T-helper 9 cell (primary cell): ENCODE data around the gene HM13.
A peak's percentile ranks its signal among the peaks of the same experiment; 100 is the strongest.
"Not testable (repeated sequence)": the region's sequence is repeated elsewhere in the genome, so short reads cannot be mapped to it uniquely, and the experiment has no call there.

Experiments used
- DNase-seq: peaks from one replicate; pipeline ENCODE4 v3.0.0-alpha.2; 2020

HM13 gene

GRCh38 chr20:31568041-31568731, 53.9 kb downstream of the HM13 start:
- no peak for DNase-seq

GRCh38 chr20:31568773-31569162, 54.5 kb downstream of the HM13 start:
- no peak for DNase-seq

DNA sequence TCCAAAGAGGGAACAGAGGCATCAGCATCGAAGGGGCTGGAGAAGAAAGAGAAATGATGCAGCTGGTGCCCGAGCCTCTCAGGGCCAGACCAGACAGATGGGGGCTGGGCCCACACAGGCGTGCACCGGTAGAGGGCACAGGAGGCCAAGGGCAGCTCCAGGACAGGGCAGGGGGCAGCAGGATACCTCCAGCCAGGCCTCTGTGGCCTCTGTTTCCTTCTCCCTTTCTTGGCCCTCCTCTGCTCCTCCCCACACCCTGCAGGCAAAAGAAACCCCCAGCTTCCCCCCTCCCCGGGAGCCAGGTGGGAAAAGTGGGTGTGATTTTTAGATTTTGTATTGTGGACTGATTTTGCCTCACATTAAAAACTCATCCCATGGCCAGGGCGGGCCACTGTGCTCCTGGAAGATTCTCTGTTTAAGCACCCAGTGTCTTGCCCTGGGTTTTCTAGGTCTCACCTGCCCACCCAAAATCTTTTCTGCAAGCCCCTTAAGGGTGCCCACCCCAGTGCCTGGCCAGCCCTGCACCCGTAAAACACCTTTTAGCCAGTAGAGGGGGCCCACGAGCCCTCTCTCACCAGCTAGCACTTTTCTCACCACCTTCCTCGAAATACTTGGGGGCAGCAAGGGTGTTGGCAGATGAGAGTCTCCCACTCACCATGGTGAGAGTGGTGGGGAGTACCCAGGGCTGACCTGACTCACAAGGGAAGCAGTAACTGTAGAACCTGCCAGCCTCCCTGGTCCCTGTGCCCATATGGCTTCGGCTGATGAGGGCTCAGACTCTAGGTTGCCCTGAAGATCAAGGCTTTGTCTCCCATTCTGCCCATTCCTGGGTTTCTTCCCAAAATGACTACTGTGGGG, 55.1 kb downstream of the HM13 start:
- peak; percentile 63 for DNase-seq

- no peak for DNase-seq
Observed at GRCh38 chr20:31570021-31570463, 55.8 kb downstream of the HM13 start.

DNA sequence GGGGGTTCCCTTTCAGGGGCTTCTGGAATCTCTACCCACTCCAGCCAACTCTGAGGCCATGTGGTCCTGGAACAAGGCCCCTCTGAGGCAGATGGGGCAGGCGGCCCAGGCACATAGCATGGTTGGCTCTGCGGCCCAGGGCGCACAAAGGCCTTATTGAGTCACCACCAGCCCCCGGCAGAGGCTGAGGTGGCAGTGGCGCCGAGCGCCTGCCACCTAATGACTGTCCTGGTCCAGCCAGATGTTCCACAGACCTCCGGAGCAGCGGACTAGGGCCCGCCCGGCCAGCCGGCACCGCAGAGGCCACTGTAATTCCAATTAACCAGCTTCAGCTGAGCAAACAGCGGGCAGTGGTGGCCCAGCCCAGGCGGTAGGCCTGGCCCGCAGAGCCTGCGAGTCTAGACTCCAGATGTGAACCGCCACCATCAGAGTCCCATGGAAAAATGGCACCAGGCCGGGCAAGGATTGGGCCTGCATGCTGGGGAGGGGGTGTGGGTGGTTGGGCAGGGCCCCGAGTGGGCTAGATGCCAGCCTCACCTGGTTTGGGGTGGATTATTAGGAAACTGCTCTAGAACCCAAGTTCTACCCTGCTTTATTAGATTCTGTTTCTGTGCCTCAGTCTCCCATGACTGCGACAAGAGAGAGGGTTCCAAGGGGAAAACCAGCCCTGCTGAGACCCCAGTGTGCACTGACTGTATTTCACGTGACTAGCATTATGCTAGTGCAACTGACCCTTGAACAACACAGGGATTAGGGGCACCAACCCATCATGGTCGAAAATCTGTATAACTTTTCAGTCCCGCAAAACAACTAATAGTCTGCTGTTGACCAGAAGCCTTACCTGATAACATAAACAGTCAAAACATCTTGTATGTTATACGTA, 56.7 kb downstream of the HM13 start:
- DNase-seq, result no peak

- no peak for DNase-seq
Observed at GRCh38 chr20:31572042-31572700, 57.9 kb downstream of the HM13 start.

- peak; percentile 84 for DNase-seq
Observed at GRCh38 chr20:31572701-31573554, 58.7 kb downstream of the HM13 start.

- DNase-seq, result no peak
Observed at GRCh38 chr20:31573555-31574321, 59.5 kb downstream of the HM13 start.

- DNase-seq, result not testable (repeated sequence)
Observed at GRCh38 chr20:31574986-31575385, 60.7 kb downstream of the HM13 start.

GRCh38 chr20:31576751-31577150, 62.5 kb downstream of the HM13 start:
- DNase-seq, result no peak

DNA sequence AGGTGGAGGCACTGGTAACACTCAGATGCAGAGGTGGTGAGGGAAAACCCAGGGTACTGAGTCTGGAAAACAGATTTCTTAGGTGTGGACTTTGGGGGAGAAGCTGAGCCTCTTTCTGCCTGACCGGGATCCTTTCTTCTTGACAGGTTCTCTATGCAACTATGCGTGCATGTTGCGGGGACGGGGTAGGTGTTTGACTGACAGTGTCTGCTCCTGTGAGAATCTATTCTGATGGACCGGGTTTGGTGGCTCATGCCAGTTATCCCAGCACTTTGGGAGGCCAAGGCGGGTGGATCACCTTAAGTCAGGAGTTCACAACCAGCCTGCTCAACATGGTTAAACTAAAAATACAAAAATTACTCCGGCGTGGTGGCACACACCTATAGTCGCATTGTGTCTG, 63.0 kb downstream of the HM13 start:
- no peak for DNase-seq

DNA sequence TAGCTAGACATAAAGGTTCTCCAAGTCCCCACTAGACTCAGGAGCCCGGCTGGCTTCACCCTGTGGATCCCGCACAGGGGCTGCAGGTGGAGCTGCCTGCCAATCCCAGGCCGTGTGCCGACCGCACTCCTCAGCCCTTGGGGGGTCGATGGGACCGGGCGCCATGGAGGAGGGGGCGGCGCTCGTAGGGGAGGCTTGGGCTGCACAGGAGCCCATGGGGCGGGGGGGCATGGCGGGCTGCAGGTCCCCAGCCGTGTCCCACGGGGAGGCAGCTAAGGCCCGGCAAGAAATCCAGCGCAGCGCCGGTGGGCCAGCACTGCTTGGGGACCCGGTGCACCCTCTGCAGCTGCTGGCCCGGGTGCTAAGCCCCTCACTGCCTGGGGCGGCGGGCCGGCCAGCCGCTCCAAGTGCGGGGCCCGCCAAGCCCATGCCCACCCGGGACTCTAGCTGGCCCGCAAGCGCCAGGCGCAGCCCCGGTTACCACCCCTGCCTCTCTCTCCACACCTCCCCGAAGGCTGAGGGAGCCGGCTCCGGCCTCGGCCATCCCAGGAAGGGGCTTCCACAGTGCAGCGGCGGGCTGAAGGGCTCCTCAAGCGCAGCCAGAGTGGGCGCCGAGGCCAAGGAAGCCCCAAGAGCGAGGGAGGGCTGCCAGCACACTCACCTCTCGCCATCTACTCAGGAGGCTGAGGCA, 64.4 kb downstream of the HM13 start:
- no peak for DNase-seq

GRCh38 chr20:31579245-31579644, 65.0 kb downstream of the HM13 start:
- no peak for DNase-seq

DNA sequence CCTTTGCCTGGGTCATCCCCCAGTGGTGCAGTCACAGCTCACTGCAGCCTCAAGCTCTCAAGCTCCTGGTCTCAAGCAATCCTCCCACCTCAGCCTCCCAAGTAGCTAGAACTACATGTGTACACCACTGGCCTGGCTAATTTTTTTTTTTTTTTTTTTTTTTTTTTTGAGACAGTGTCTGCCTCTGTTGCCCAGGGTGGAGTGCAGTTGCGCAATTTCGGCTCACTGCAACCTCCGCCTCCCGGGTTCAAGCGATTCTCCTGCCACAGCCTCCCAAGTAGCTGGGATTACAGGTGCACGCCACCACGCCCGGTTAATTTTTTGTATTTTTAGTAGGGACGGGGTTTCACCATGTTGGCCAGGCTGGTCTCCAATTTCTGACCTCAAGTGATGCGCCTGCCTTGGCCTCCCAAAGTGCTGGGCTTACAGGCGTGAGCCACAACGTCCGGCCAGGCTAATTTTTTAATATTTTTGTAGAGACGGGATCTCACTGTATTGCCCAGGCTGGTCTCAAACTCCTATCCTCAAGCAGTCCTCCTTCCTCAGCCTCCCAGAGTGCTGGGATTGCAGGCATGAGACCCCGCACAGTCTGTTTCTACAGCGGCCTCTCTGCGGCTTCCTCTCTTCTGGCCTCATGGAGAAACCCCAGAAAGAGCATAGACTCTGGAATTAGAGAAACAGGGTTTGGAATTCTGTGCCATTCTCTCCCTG, 65.9 kb downstream of the HM13 start:
- DNase-seq, result not testable (repeated sequence)

- no peak for DNase-seq
Observed at GRCh38 chr20:31580706-31581105, 66.5 kb downstream of the HM13 start.

DNA sequence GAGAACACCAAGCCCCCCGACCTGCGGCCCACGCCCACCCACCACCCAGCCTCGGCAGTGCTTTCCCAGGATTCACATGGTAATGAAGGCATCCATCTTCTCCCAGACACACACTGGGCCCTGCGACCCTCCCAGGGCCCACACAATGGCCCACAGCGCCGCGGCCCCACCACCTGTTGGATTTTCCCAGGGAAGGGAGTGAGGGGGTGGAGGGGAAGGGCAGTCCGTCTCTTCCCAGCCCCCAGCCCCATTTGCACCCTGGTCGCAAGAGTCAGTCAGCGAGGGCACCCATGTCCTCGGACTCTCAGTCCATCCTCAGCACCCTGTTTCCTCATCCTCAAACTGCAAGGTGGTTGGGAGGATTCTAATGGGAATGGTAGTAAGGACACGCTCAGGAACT, 67.1 kb downstream of the HM13 start:
- DNase-seq, result no peak

GRCh38 chr20:31587545-31588389, 73.5 kb downstream of the HM13 start:
- DNase-seq, result no peak

GRCh38 chr20:31590717-31591225, 76.5 kb downstream of the HM13 start:
- no peak for DNase-seq
